C4-2B (cell line): Measurements from ENCODE around the gene SMIM14.
"Not testable (repeated sequence)": the region's sequence is repeated elsewhere in the genome, so short reads cannot be mapped to it uniquely, and the experiment has no call there.

Experiments
- H3K27ac ChIP-seq: fragments of 450-650 bp; 2 replicates; pipeline ENCODE4 v1.5.1; 2017
- ZFX ChIP-seq: fragments of 450-650 bp; IDR thresholded peaks from 2 replicates; pipeline ENCODE4 v1.6.1; 2017
- TF ChIP-seq, protein P1 (sequence below): fragments of 450-650 bp; conservative IDR thresholded peaks from 2 replicates; pipeline ENCODE4 v1.5.1; 2017; ENCODE audit warnings: mild to moderate bottlenecking

The SMIM14 gene

DNA sequence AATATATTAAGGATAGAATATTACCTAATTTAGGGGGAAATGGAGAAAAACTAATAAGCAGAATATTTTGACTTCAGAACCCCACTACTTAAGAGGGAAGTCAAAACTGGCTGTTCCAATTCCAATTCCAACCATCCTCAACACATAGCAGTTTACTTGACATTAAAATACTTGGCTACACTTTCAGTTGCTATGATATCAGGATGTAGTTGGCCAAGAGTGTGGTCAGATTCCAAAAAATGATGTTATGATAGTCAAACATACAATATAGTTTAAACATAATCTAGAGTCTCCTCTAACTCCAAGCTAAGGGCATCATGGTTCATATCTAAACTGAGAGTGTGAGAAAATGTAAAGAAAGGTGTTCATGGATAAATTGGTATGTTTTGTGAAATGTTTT, 16.5 kb upstream of the SMIM14 start:
- H3K27ac ChIP-seq: no peak overlapping the region
- TF ChIP-seq ZFX: no peak
- TF ChIP-seq, protein P1, sequence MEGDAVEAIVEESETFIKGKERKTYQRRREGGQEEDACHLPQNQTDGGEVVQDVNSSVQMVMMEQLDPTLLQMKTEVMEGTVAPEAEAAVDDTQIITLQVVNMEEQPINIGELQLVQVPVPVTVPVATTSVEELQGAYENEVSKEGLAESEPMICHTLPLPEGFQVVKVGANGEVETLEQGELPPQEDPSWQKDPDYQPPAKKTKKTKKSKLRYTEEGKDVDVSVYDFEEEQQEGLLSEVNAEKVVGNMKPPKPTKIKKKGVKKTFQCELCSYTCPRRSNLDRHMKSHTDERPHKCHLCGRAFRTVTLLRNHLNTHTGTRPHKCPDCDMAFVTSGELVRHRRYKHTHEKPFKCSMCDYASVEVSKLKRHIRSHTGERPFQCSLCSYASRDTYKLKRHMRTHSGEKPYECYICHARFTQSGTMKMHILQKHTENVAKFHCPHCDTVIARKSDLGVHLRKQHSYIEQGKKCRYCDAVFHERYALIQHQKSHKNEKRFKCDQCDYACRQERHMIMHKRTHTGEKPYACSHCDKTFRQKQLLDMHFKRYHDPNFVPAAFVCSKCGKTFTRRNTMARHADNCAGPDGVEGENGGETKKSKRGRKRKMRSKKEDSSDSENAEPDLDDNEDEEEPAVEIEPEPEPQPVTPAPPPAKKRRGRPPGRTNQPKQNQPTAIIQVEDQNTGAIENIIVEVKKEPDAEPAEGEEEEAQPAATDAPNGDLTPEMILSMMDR: no peak

DNA sequence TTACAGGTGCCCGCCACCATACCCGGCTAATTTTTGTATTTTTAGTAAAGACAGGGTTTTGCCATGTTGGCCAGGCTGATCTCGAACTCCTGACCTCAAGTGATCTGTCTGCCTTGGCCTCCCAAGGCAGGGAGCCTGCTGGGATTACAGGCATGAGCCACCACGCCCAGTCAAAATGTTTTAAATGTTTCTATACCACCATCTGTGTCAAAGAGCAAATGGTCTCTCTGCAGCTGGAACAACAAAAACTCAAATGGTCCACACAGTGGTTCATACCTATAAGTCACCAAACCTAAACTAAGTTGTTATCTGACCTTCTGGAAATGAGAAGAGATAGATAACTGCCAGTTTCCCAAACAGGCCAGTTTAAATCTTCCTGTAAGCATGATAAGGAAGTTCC, 12.9 kb upstream of the SMIM14 start:
- not testable (repeated sequence) for H3K27ac ChIP-seq

DNA sequence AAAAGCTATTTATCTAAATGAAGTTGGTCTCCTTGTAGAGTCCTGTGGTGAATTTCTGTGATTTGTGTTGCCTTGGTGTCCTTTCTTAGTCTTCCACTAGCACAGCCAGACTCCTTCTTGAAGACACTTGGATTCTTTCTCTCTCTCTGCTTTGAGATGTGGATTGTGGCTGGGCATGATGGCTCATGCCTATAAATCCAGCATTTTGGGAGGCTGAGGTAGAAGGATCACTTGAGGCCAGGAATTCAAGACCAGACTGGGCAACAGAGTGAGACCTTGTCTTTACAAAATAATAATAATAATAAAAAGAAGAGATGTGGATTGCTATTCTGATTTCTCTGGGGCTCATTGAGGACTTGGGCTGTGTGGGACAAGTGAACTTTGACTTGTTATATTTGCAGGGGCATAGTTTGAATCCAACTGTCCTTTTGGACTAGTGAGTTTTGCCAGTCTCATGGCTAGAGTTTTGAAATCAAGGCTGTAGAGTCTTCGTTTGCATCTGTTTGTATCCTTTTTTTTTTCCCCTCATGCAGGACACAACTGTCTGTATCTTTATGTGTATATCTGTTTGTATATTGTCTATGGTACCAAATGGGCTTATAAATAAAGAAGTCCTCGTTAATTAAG, 11.1 kb upstream of the SMIM14 start:
- TF ChIP-seq ZFX: no peak
- TF ChIP-seq, protein P1: no peak
- no peak overlapping the region for H3K27ac ChIP-seq

DNA sequence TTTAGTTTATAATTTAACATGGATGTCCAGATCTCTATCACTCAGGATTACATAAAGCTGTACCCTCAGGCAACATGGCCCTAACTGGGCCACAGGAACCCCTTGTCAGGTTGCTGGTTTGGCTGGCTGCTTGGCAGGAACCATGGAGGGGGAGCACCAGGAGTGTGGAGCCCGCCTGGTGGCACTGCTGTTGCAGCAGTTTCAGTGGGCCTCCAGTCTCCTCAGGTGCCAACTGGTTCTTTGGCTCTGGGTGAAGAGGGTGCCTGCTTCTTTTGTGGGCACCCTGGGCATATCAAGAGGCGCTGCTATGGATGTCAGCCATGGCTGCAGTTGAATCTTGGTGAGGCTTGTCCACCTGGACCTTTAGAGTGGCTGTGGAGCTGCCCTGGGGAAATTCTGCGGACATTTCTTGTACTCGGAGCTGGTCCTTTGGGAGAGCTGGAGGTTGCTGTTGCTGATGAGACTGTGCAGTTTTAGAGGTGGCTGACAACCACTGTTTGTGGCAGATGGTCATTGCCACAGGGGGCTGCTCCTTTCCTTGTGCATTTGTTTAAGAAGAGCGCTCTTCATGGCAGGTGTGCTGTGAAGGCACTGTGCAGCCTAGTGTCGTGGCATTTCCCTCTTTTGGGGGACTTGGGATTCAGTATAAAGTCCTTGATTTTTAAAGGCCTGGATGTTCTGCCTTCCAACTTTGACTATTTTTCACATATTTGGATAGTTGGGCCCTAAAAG, 10.3 kb upstream of the SMIM14 start:
- no peak overlapping the region for H3K27ac ChIP-seq
- no peak for TF ChIP-seq ZFX
- TF ChIP-seq, protein P1: no peak

DNA sequence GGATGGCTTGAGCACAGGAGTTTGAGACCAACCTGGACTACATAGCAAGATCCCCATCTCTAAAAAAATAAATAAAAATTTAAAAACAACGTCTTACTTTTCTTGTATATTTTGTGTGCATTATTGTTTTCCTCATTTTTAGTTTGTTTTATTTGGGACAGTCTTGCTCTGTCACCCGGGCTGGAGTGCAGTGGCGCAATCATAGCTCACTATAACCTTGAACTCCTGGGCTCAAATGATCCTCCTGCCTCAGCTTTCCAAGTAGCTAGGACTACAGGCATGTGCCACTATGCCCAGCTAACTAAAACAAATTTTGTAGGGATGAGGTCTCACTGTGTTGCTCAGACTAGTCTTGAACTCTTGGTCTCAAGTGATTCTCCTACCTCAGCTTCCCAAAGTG, 9.5 kb upstream of the SMIM14 start:
- H3K27ac ChIP-seq: no peak overlapping the region
- no peak for TF ChIP-seq ZFX
- TF ChIP-seq, protein P1: no peak

DNA sequence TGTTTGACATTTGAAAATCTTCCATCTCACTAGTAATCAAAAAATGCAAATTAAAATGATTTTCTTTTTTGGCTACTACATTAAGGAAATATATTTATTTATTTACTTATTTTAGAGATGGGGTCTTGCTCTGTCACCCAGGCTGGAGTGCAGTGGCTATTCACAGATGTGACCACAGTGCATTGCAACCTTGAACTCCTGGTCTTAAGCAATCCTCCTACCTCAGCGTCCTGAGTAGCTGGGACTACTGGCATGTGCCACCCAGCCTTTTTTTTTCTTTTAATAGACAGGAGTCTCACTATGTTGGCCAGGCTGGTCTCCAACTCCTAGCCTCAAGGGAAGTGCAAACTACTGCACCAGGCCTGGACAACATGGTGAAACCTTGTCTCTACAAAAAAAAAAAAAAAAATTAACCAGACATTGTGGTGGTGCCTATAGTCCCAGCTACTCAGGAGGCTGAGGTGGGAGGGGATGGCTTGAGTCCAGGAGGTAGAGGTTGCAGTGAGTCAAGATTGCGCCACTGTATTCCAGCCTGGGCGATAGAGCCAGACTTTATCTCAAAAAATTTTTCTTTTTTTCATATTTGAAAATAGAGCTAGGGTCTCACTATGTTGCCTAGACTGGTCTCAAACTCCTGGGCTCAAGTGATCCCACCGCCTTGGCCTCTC, 4.4 kb upstream of the SMIM14 start:
- H3K27ac ChIP-seq: no peak overlapping the region
- TF ChIP-seq, protein P1: no peak
- TF ChIP-seq ZFX: no peak

DNA sequence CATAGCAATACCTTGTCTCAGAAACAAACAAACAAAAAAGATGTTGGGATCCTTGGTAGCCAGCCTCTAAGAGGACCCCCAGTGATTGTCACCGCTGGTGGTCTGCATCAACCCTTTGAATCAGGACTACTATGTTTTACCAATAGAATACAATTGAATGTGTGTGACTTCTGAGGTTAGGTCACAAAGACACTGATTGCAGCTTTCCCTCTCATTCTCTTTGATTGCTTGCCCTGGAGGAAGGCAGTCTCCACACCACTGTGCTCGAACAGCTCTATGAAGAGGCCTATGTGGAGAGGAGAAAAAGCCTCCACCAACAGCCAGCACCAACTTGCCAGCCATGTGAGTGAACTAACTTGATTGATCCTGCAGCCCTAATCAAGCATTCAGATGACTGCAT, 2.8 kb upstream of the SMIM14 start:
- H3K27ac ChIP-seq: no peak overlapping the region
- no peak for TF ChIP-seq ZFX
- TF ChIP-seq, protein P1: no peak
